Adrenal gland (tissue), 5 donors: ENCODE data around the gene LY86.

Source experiments
- CTCF ChIP-seq, 6 experiments: fragments of 450-650 bp in 4 of 6; fragments of 200-600 bp in 2 of 6; sonication (generic) in 1 of 6; IDR thresholded peaks; 1 replicate in 5 of 6; 2 replicates in 1 of 6; pipeline versions ENCODE4 v1.5.1 to v1.8.0; 2016 to 2021; ENCODE audit warnings: antibody characterized with exemption in 6 of 6, mild to moderate bottlenecking in 2 of 6, moderate library complexity in 1 of 6
- POLR2A ChIP-seq, 2 donors: fragments of 450-650 bp; IDR thresholded peaks; one replicate each; pipeline ENCODE4 v1.6.1; 2017; ENCODE audit warnings: antibody characterized with exemption in 2 of 2, mild to moderate bottlenecking in 2 of 2, moderate library complexity in 1 of 2
- donor health status: DM: no; HTN: no; CAD: no.

- TF ChIP-seq CTCF (IDR thresholded peaks at IDR 0.05) (no peak), POLR2A (IDR thresholded peaks at IDR 0.05) (no peak)
Observed at GRCh38 chr6:6557504-6557839, 31.0 kb upstream of the LY86 start.
